ENCODE measurements around the gene S100A16. TPM values are rescaled to one million over a fixed set of nuclear protein-coding genes. Genes with fewer than 3 reads are reported as not detected.

Gene S100A16
- total RNA-seq, 3 donors from 2014 or later (not counting 1 experiment from before 2014, with no cell fraction given) = not detected

DNA sequence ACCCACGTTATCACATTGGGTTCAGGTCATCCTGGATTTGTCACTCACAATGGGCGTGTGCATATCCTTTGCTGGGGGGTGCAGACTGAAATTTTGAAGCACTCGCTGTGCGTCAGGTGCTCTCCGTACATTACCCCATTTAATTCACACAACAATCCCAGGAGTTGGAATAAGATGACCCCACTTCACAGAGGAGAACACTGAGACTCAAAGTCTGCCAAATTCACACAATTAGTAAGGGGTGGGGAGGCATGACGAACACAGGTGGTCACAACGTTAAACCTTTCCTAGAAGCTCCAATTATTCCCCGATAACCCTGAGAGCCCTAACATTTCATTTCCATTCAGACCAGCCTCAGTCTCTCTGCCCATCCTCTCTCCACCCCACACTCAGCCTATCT, 43.5 kb downstream of the S100A16 start:
- Histone ChIP-seq H3K4me1 (ENCODE audit: control insufficient read depth, insufficient read depth, low read length) (peaks cover 37% of the 10 kb centered on the region), H3K9me3 (ENCODE audit: control insufficient read depth, insufficient read depth, low read length) (no peaks in the 10 kb centered on the region), H3K36me3 (ENCODE audit: control insufficient read depth, insufficient read depth, low read length) (no peaks in the 10 kb centered on the region), H3K4me3 (ENCODE audit: low read length) (no peak overlapping the region), H3K27me3 (ENCODE audit: control insufficient read depth, insufficient read depth, low read length) (no peaks in the 10 kb centered on the region), H3K27ac (ENCODE audit: low read length) (no peak overlapping the region)
- no peak overlapping the region for H3K4me3 Mint-ChIP-seq
- no peaks in the 10 kb centered on the region for H3K36me3 Mint-ChIP-seq
- DNase-seq (no peak), ATAC-seq (no peak)
- no peaks in the 10 kb centered on the region for H3K9me3 Mint-ChIP-seq
- TF ChIP-seq, protein P1, sequence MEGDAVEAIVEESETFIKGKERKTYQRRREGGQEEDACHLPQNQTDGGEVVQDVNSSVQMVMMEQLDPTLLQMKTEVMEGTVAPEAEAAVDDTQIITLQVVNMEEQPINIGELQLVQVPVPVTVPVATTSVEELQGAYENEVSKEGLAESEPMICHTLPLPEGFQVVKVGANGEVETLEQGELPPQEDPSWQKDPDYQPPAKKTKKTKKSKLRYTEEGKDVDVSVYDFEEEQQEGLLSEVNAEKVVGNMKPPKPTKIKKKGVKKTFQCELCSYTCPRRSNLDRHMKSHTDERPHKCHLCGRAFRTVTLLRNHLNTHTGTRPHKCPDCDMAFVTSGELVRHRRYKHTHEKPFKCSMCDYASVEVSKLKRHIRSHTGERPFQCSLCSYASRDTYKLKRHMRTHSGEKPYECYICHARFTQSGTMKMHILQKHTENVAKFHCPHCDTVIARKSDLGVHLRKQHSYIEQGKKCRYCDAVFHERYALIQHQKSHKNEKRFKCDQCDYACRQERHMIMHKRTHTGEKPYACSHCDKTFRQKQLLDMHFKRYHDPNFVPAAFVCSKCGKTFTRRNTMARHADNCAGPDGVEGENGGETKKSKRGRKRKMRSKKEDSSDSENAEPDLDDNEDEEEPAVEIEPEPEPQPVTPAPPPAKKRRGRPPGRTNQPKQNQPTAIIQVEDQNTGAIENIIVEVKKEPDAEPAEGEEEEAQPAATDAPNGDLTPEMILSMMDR (IDR thresholded peaks at IDR 0.05) = no peak
- peak overlapping the region in 1 of 2 donors; percentile 18 for H3K27ac Mint-ChIP-seq
- peaks cover 0 to 12% of the 10 kb centered on the region in 2 donors for H3K27me3 Mint-ChIP-seq (ENCODE audit: low read depth in 2 of 2)
- 87% methylated on average over 8 of the region's 8 CpGs for WGBS (ENCODE audit: insufficient coverage)
- H3K4me1 Mint-ChIP-seq = peaks cover 25 to 34% of the 10 kb centered on the region in 2 donors
- intact Hi-C loops (cut with micrococcal nuclease) = no loop called here

DNA sequence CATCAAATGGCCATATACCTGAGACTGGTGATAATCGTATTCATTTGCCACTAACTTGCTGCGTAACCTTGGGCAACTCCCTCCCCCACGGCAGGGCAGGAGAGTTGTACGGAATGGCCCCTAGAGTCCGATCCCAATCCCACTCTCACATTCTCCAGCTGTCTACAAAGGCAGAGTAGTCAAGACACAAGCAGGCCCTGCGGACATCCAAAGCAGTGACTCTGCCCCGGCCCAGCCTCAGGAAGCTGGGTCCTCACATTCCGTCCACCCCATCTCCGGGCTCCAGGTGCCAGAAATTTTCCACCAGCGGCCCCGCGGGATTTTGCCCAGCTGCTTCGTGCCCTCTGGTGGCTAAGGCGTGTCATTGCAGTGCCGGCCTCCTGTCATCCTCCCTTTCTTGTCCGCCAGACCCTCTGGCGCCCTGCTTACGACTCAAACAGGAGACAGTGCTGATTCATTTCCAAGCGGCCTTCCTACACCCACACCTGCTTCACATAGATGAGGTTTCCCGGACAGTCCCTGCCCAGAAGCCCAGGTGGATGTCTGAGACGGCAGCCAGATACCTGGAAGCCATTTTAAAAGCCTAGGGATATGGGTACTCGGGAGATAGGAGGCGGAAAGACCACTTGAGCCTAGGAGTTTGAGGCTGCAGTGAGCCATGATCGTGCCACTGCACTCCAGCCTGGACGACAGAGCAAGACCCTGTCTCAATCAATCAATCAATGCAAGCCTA, 44.4 kb downstream of the S100A16 start:
- peaks cover 37% of the 10 kb centered on the region for H3K4me1 ChIP-seq (ENCODE audit: control insufficient read depth, insufficient read depth, low read length)
- Mint-ChIP-seq H3K27ac (peak overlapping the region; percentile 50 to 98), H3K36me3 (no peaks in the 10 kb centered on the region), H3K27me3 (ENCODE audit: low read depth in 2 of 2) (peaks cover 0 to 12% of the 10 kb centered on the region in 2 donors), H3K4me3 (peak overlapping the region; percentile 60), H3K4me1 (peaks cover 25 to 34% of the 10 kb centered on the region in 2 donors), H3K9me3 (no peaks in the 10 kb centered on the region)
- DNase-seq = peak; percentile 73 to 89
- H3K27me3 ChIP-seq (ENCODE audit: control insufficient read depth, insufficient read depth, low read length) = no peaks in the 10 kb centered on the region
- 20% methylated on average over 25 of the region's 25 CpGs for WGBS (ENCODE audit: insufficient coverage)
- ATAC-seq = peak; percentile 41 to 71 (median 71)
- TF ChIP-seq, protein P1 (IDR thresholded peaks at IDR 0.05) = peak; percentile 97
- H3K36me3 ChIP-seq (ENCODE audit: control insufficient read depth, insufficient read depth, low read length) = no peaks in the 10 kb centered on the region
- intact Hi-C loops (cut with micrococcal nuclease) = loop anchor here (1.0 kb wide), 2 partner anchors 35 to 57 kb away; no protein-coding TSS in a partner anchor
- no peak overlapping the region for H3K4me3 ChIP-seq (ENCODE audit: low read length)
- H3K9me3 ChIP-seq (ENCODE audit: control insufficient read depth, insufficient read depth, low read length) = no peaks in the 10 kb centered on the region
- no peak overlapping the region for H3K27ac ChIP-seq (ENCODE audit: low read length)

- Mint-ChIP-seq H3K27ac (peak overlapping the region in 1 of 2 donors; percentile 98), H3K9me3 (no peaks in the 10 kb centered on the region), H3K4me1 (peaks cover 25 to 34% of the 10 kb centered on the region in 2 donors), H3K27me3 (ENCODE audit: low read depth in 2 of 2) (peaks cover 0 to 12% of the 10 kb centered on the region in 2 donors), H3K4me3 (no peak overlapping the region), H3K36me3 (no peaks in the 10 kb centered on the region)
- H3K27ac ChIP-seq (ENCODE audit: low read length) = no peak overlapping the region
- H3K9me3 ChIP-seq (ENCODE audit: control insufficient read depth, insufficient read depth, low read length) = no peaks in the 10 kb centered on the region
- ATAC-seq = no peak
- WGBS (ENCODE audit: insufficient coverage) = 89% methylated on average over 22 of the region's 22 CpGs
- intact Hi-C loops (cut with micrococcal nuclease) = loop anchor here (1.0 kb wide), 2 partner anchors 34 to 56 kb away; no protein-coding TSS in a partner anchor
- no peaks in the 10 kb centered on the region for H3K36me3 ChIP-seq (ENCODE audit: control insufficient read depth, insufficient read depth, low read length)
- H3K4me1 ChIP-seq (ENCODE audit: control insufficient read depth, insufficient read depth, low read length) = peaks cover 37% of the 10 kb centered on the region
- H3K4me3 ChIP-seq (ENCODE audit: low read length) = no peak overlapping the region
- TF ChIP-seq, protein P1 (IDR thresholded peaks at IDR 0.05) = no peak
- DNase-seq = no peak
- no peaks in the 10 kb centered on the region for H3K27me3 ChIP-seq (ENCODE audit: control insufficient read depth, insufficient read depth, low read length)
These were observed 45.1 kb downstream of the S100A16 start for GRCh38 chr1:153567621-153568366.

Measured in natural killer cell (primary cell).